Liver (tissue), 9 donors: ENCODE measurements around the gene FGF19. TPM values are rescaled to one million over a fixed set of nuclear protein-coding genes. Genes with fewer than 3 reads are reported as not detected.

Source experiments
- DNase-seq: peaks from one replicate; pipeline ENCODE4 v3.0.0-alpha.2; 2017; ENCODE audit warnings: low spot score
- H3K27ac ChIP-seq, 2 donors: one replicate each; pipeline ENCODE4 v1.7.0; 2013; ENCODE audit warnings: inconsistent platforms in 2 of 2, low read length in 2 of 2, control low read depth in 1 of 2, low read depth in 1 of 2, mild to moderate bottlenecking in 1 of 2
- H3K27me3 ChIP-seq, 4 donors: one replicate each; pipeline versions ENCODE4 v1.6.1 to v1.7.0; 2013; ENCODE audit warnings: low read length in 3 of 4, inconsistent platforms in 1 of 4, mild to moderate bottlenecking in 1 of 4, moderate library complexity in 1 of 4; ENCODE audit not compliant: control insufficient read depth in 4 of 4, insufficient read depth in 4 of 4
- H3K36me3 ChIP-seq, 4 donors: one replicate each; pipeline versions ENCODE4 v1.6.1 to v1.7.0; 2013; ENCODE audit warnings: low read length in 3 of 4, mild to moderate bottlenecking in 3 of 4, low read depth in 1 of 4, moderate library complexity in 1 of 4; ENCODE audit not compliant: control insufficient read depth in 4 of 4, insufficient read depth in 3 of 4
- H3K4me1 ChIP-seq, 4 donors: one replicate each; pipeline versions ENCODE4 v1.6.1 to v1.7.0; 2013; ENCODE audit warnings: low read length in 3 of 4, mild to moderate bottlenecking in 3 of 4, moderate library complexity in 1 of 4; ENCODE audit not compliant: control insufficient read depth in 4 of 4, insufficient read depth in 4 of 4
- H3K4me3 ChIP-seq, 3 donors: one replicate each; pipeline versions ENCODE4 v1.6.1 to v1.7.0; 2013; ENCODE audit warnings: low read length in 3 of 3, control low read depth in 1 of 3, low read depth in 1 of 3, mild to moderate bottlenecking in 1 of 3
- H3K9ac ChIP-seq, 2 donors: one replicate each; pipeline ENCODE4 v1.7.0; 2013; ENCODE audit warnings: low read length in 2 of 2, mild to moderate bottlenecking in 2 of 2, moderate library complexity in 2 of 2, control low read depth in 1 of 2, low read depth in 1 of 2
- H3K9me3 ChIP-seq, 4 donors: one replicate each; pipeline versions ENCODE4 v1.6.1 to v1.7.0; 2013; ENCODE audit warnings: low read length in 3 of 4; ENCODE audit not compliant: control insufficient read depth in 4 of 4
- ATF3 ChIP-seq: IDR thresholded peaks from 2 replicates; pipeline ENCODE4 v1.6.1; 2016; ENCODE audit warnings: antibody characterized with exemption
- CTCF ChIP-seq: fragments of 150-350 bp; IDR thresholded peaks from 2 replicates; pipeline ENCODE4 v1.5.1; 2017; ENCODE audit warnings: improper control_type of control experiment, low read depth, low read length; ENCODE audit not compliant: missing input control
- EGR1 ChIP-seq, 2 donors: IDR thresholded peaks; 2 replicates each; pipeline ENCODE4 v1.6.1; 2016 to 2018; ENCODE audit warnings: antibody characterized with exemption in 2 of 2, low read depth in 2 of 2
- FOXA1 ChIP-seq: IDR thresholded peaks from 2 replicates; pipeline ENCODE4 v1.6.1; 2016; ENCODE audit warnings: antibody characterized with exemption
- FOXA2 ChIP-seq: IDR thresholded peaks from 2 replicates; pipeline ENCODE4 v1.6.1; 2016; ENCODE audit warnings: antibody characterized with exemption
- GABPA ChIP-seq, 2 donors: IDR thresholded peaks in 1 of 2; conservative IDR thresholded peaks in 1 of 2; 2 replicates each; pipeline ENCODE4 v1.6.1; 2016; ENCODE audit warnings: antibody characterized with exemption in 2 of 2, mild to moderate bottlenecking in 1 of 2, moderate library complexity in 1 of 2
- HNF4A ChIP-seq, 2 donors: conservative IDR thresholded peaks; 2 replicates each; pipeline ENCODE4 v1.6.1; 2016; ENCODE audit warnings: antibody characterized with exemption in 2 of 2, mild to moderate bottlenecking in 2 of 2
- HNF4G ChIP-seq: IDR thresholded peaks from 2 replicates; pipeline ENCODE4 v1.6.1; 2016; ENCODE audit warnings: antibody characterized with exemption
- JUND ChIP-seq, 2 donors: IDR thresholded peaks; 2 replicates each; pipeline ENCODE4 v1.6.1; 2016; ENCODE audit warnings: antibody characterized with exemption in 2 of 2
- MAX ChIP-seq: IDR thresholded peaks from 2 replicates; pipeline ENCODE4 v1.6.1; 2016; ENCODE audit warnings: antibody characterized with exemption
- NR2F2 ChIP-seq: IDR thresholded peaks from 2 replicates; pipeline ENCODE4 v1.6.1; 2016; ENCODE audit warnings: antibody characterized with exemption
- RAD21 ChIP-seq, 2 donors: IDR thresholded peaks; 2 replicates each; pipeline ENCODE4 v1.6.1; 2016; ENCODE audit warnings: antibody characterized with exemption in 2 of 2, mild to moderate bottlenecking in 2 of 2
- REST ChIP-seq: IDR thresholded peaks from 2 replicates; pipeline ENCODE4 v1.6.1; 2016; ENCODE audit warnings: antibody characterized with exemption, mild to moderate bottlenecking
- RXRA ChIP-seq, 2 donors: IDR thresholded peaks; 2 replicates each; pipeline ENCODE4 v1.6.1; 2017 to 2018; ENCODE audit warnings: antibody characterized with exemption in 2 of 2, mild to moderate bottlenecking in 1 of 2
- SP1 ChIP-seq: IDR thresholded peaks from 2 replicates; pipeline ENCODE4 v1.6.1; 2018; ENCODE audit warnings: antibody characterized with exemption, mild to moderate bottlenecking
- TAF1 ChIP-seq: conservative IDR thresholded peaks from 2 replicates; pipeline ENCODE4 v1.6.1; 2016; ENCODE audit warnings: antibody characterized with exemption, mild to moderate bottlenecking
- YY1 ChIP-seq: IDR thresholded peaks from 2 replicates; pipeline ENCODE4 v1.6.1; 2016; ENCODE audit warnings: antibody characterized with exemption, mild to moderate bottlenecking
- ZBTB33 ChIP-seq: IDR thresholded peaks from 2 replicates; pipeline ENCODE4 v1.6.1; 2016; ENCODE audit warnings: antibody characterized with exemption
- WGBS: extraction: QIAGEN DNeasy Blood & Tissue Kit; methylation state at CpG from one replicate; pipeline ENCODE4 v1.1.7; 2013; 5-methylcytosine and 5-hydroxymethylcytosine counted together
- polyA plus RNA-seq, 2 donors: library from polyadenylated mRNA; stranded (reverse) in 1 of 2; unstranded in 1 of 2; fragments of 200-250 nt in 1 of 2; fragments of >200 nt in 1 of 2; fragmentation: Nextera tagmentation in 1 of 2; extraction: Ambion mirVana in 1 of 2; gene quantifications; one replicate each; pipeline versions ENCODE4 v1.2.1 to v1.2.3, GENCODE V29; 2013 to 2015
- total RNA-seq, 2 donors: library from RNA; depleted of rRNA; stranded (reverse); fragments of >200 nt; gene quantifications; one replicate each; pipeline ENCODE4 v1.2.3, GENCODE V29; 2014
- donor health status: healthy.
- donor health status: healthy.
- donor health status: healthy.
- donor health status: healthy.
- donor health status: healthy.

FGF19 gene
- total and polyA plus RNA-seq, 4 donors = 0.09 TPM; not detected in 3

- 19% methylated on average over 20 of the region's 20 CpGs for whole genome bisulfite sequencing
- peak; percentile 70 for DNase-seq
- TF ChIP-seq JUND (IDR thresholded peaks at IDR 0.05) = peak in 1 of 2 donors; percentile 86
- TF ChIP-seq NR2F2 = peak; percentile 62
- TF ChIP-seq RXRA (IDR thresholded peaks at IDR 0.05) = peak; percentile 98 to 99
- no peak for TF ChIP-seq CTCF
- TF ChIP-seq SP1 = peak; percentile 86
- TF ChIP-seq HNF4A (conservative IDR thresholded peaks at IDR 0.05) = peak; percentile 72 to 78
- TF ChIP-seq HNF4G = peak; percentile 36
- peak in 1 of 2 donors; percentile 47 for TF ChIP-seq EGR1 (IDR thresholded peaks at IDR 0.05; ENCODE audit: low read depth in 2 of 2)
- peak in 1 of 2 donors; percentile 68 for TF ChIP-seq GABPA (IDR thresholded peaks at IDR 0.05 in 1 of 2, conservative IDR thresholded peaks at IDR 0.05 in 1 of 2)
- peak; percentile 29 for TF ChIP-seq FOXA1
- TF ChIP-seq RAD21 (IDR thresholded peaks at IDR 0.05) = peak; percentile 30 to 54
- no peak for TF ChIP-seq TAF1
- TF ChIP-seq ATF3 = peak; percentile 27
- TF ChIP-seq ZBTB33 = peak; percentile 56
- peak; percentile 78 for TF ChIP-seq FOXA2
- no peak for TF ChIP-seq YY1
- TF ChIP-seq MAX = no peak
- TF ChIP-seq REST = peak; percentile 41
- Histone ChIP-seq H3K4me1 (peaks cover 4 to 24% (median 13%) of the 10 kb centered on the region in 4 donors), H3K27ac (peak overlapping the region; percentile 35 to 55), H3K9me3 (no peaks in the 10 kb centered on the region), H3K36me3 (no peaks in the 10 kb centered on the region), H3K27me3 (peaks cover 0 to 16% (median 3%) of the 10 kb centered on the region in 4 donors), H3K9ac (no peak overlapping the region), H3K4me3 (no peak overlapping the region)
Measured at GRCh38 chr11:69700278-69701140, 3.3 kb downstream of the FGF19 start.
